Activated CD8-positive, alpha-beta memory T cell treated with anti-CD3 and anti-CD28 coated beads, Interleukin-2, amount 50 U/mL, for 1 hour (primary cell): Measurements from ENCODE around the gene TRIM68.

Source experiments
- DNase-seq: peaks from one replicate; pipeline ENCODE4 v3.0.0-alpha.2; 2020; ENCODE audit errors: extremely low read depth

TRIM68 gene

GRCh38 chr11:4606231-4607015 is 1.6 kb downstream of the TRIM68 start:
- no peak for DNase-seq

GRCh38 chr11:4605057-4605456 is 3.0 kb downstream of the TRIM68 start:
- no peak for DNase-seq

GRCh38 chr11:4593739-4594138 is 14.3 kb downstream of the TRIM68 start, which contains the start of gene OR52I1:
TSS of gene OR52I1 (plus strand) at chr11:4594039. CDS start at chr11:4594039, 0 bp downstream.
- no peak for DNase-seq

GRCh38 chr11:4589017-4589416 is 19.0 kb downstream of the TRIM68 start:
- no peak for DNase-seq

- no peak for DNase-seq
These were observed 26.6 kb downstream of the TRIM68 start, which contains the start of gene OR52I2 for GRCh38 chr11:4581443-4581842. TSS of gene OR52I2 (plus strand) at chr11:4581743.

- DNase-seq = no peak
These were observed 27.9 kb downstream of the TRIM68 start for GRCh38 chr11:4580124-4580523.

- no peak for DNase-seq
These were observed 29.4 kb downstream of the TRIM68 start for GRCh38 chr11:4578624-4579023.

- DNase-seq = no peak
These were observed 30.3 kb downstream of the TRIM68 start for GRCh38 chr11:4577761-4578160.

GRCh38 chr11:4576880-4577279 is 31.2 kb downstream of the TRIM68 start:
- no peak for DNase-seq

GRCh38 chr11:4569075-4569474 is 39.0 kb downstream of the TRIM68 start:
- no peak for DNase-seq

- no peak for DNase-seq
These were observed 42.7 kb downstream of the TRIM68 start for GRCh38 chr11:4565371-4565770.

GRCh38 chr11:4560467-4560866 is 47.6 kb downstream of the TRIM68 start:
- no peak for DNase-seq

- DNase-seq = no peak
These were observed 48.2 kb downstream of the TRIM68 start for GRCh38 chr11:4559527-4560440.

GRCh38 chr11:4551346-4551979 is 56.6 kb downstream of the TRIM68 start:
- DNase-seq = no peak
